ENCODE measurements around the gene DCP1B. TPM values are rescaled to one million over a fixed set of nuclear protein-coding genes. Genes with fewer than 3 reads are reported as not detected.

The DCP1B gene
- total and polyA plus RNA-seq, 12 donors = 12.4 to 47.9 (median 28.5) TPM

- H3K4me1 ChIP-seq (replicated peaks in 1 of 2) = peaks cover 0 to 5% of the 10 kb centered on the region in 2 donors
- H3K4me3 ChIP-seq = peak overlapping the region in 2 of 4 donors; percentile 2 to 46
- no peak overlapping the region for H3K27ac ChIP-seq
- intact Hi-C loops (cut with DNase I) = loop anchor here (5.0 to 10.0 kb wide), 3 partner anchors 88 to 400 kb away; no protein-coding TSS in a partner anchor
- H3K9me3 ChIP-seq (replicated peaks in 1 of 3) = no peaks in the 10 kb centered on the region
- peak; percentile 80 to 92 (median 91) for DNase-seq
- peak; percentile 43 to 98 (median 84) for TF ChIP-seq CTCF (IDR thresholded peaks at IDR 0.05)
- no peak for TF ChIP-seq POLR2A (IDR thresholded peaks at IDR 0.05)
- H3K27me3 ChIP-seq = no peaks in the 10 kb centered on the region
- no peaks in the 10 kb centered on the region for H3K36me3 ChIP-seq (replicated peaks in 1 of 2)
- 12 to 28% (median 15%) methylated on average over 21 to 47 of the region's 47 CpGs for WGBS, 4 donors
Measured at GRCh38 chr12:2034633-2035430, 30.6 kb upstream of the DCP1B start.

GRCh38 chr12:2032506-2032905 is 28.2 kb upstream of the DCP1B start:
- no peak for TF ChIP-seq CTCF (IDR thresholded peaks at IDR 0.05)
- no peak for TF ChIP-seq POLR2A (IDR thresholded peaks at IDR 0.05)
- intact Hi-C loops (cut with DNase I) = loop anchor here (5.0 to 10.0 kb wide), 3 partner anchors 85 to 398 kb away; no protein-coding TSS in a partner anchor
- Histone ChIP-seq H3K4me1 (replicated peaks in 1 of 2) (peaks cover 0 to 5% of the 10 kb centered on the region in 2 donors), H3K27ac (no peak overlapping the region), H3K36me3 (replicated peaks in 1 of 2) (no peaks in the 10 kb centered on the region), H3K27me3 (no peaks in the 10 kb centered on the region), H3K9me3 (replicated peaks in 1 of 3) (no peaks in the 10 kb centered on the region), H3K4me3 (no peak overlapping the region)
- WGBS, 4 donors = 79 to 82% (median 81%) methylated on average over 8 of the region's 8 CpGs
- DNase-seq = no peak

GRCh38 chr12:2029851-2030250 is 25.6 kb upstream of the DCP1B start:
- H3K27ac ChIP-seq = no peak overlapping the region
- no peak for DNase-seq
- no peaks in the 10 kb centered on the region for H3K9me3 ChIP-seq (replicated peaks in 1 of 3)
- H3K4me1 ChIP-seq (replicated peaks in 1 of 2) = no peaks in the 10 kb centered on the region
- no peak overlapping the region for H3K4me3 ChIP-seq
- H3K27me3 ChIP-seq = no peaks in the 10 kb centered on the region
- 89 to 99% (median 94%) methylated on average over 3 of the region's 3 CpGs for WGBS, 4 donors
- TF ChIP-seq POLR2A (IDR thresholded peaks at IDR 0.05) (no peak), CTCF (IDR thresholded peaks at IDR 0.05) (no peak)
- intact Hi-C loops (cut with DNase I) = loop anchor here (5.0 to 10.0 kb wide), 3 partner anchors 83 to 395 kb away; no protein-coding TSS in a partner anchor
- no peaks in the 10 kb centered on the region for H3K36me3 ChIP-seq (replicated peaks in 1 of 2)

GRCh38 chr12:2027351-2027750 is 23.1 kb upstream of the DCP1B start:
- DNase-seq = no peak
- Histone ChIP-seq H3K27me3 (no peaks in the 10 kb centered on the region), H3K9me3 (replicated peaks in 1 of 3) (no peaks in the 10 kb centered on the region), H3K4me3 (no peak overlapping the region), H3K4me1 (replicated peaks in 1 of 2) (no peaks in the 10 kb centered on the region), H3K36me3 (replicated peaks in 1 of 2) (no peaks in the 10 kb centered on the region), H3K27ac (no peak overlapping the region)
- 50 to 69% (median 56%) methylated on average over 4 of the region's 4 CpGs for WGBS, 4 donors
- intact Hi-C loops (cut with DNase I) = no loop called here
- TF ChIP-seq POLR2A (IDR thresholded peaks at IDR 0.05) (no peak), CTCF (IDR thresholded peaks at IDR 0.05) (no peak)
